Prostate gland (tissue), 2 donors: ENCODE data around the gene NAT10. TPM values are rescaled to one million over a fixed set of nuclear protein-coding genes. Genes with fewer than 3 reads are reported as not detected.
A peak's percentile ranks its signal among the peaks of the same experiment; 100 is the strongest.
"Not testable (repeated sequence)": the region's sequence is repeated elsewhere in the genome, so short reads cannot be mapped to it uniquely, and the experiment has no call there.

Experiments used
- DNase-seq: peaks from one replicate; pipeline ENCODE4 v3.0.0-alpha.2; 2019; ENCODE audit warnings: low spot score
- H3K27ac ChIP-seq, 2 donors: fragments of 200-600 bp; sonication (generic); 2 replicates each; pipeline ENCODE4 v1.5.1; 2017 to 2019
- H3K27me3 ChIP-seq: fragments of 200-600 bp; sonication (generic); replicated peaks from 2 replicates; pipeline ENCODE4 v1.5.1; 2019; ENCODE audit not compliant: insufficient read depth
- H3K36me3 ChIP-seq, 2 donors: fragments of 200-600 bp; sonication (generic); 1 replicate in 1 of 2; 2 replicates in 1 of 2; pipeline versions ENCODE4 v1.5.1 to v1.8.1; 2017 to 2019
- H3K4me1 ChIP-seq: fragments of 200-600 bp; sonication (generic); replicated peaks from 2 replicates; pipeline ENCODE4 v1.5.1; 2019
- H3K4me3 ChIP-seq, 2 donors: fragments of 200-600 bp; sonication (generic); 2 replicates each; pipeline ENCODE4 v1.5.1; 2017 to 2019
- H3K9me3 ChIP-seq: fragments of 200-600 bp; sonication (generic); 2 replicates; pipeline ENCODE4 v1.5.1; 2017
- CTCF ChIP-seq, 4 experiments: fragments of 200-600 bp in 2 of 4; fragments of 450-650 bp in 2 of 4; sonication (generic) in 2 of 4; IDR thresholded peaks; 1 replicate in 3 of 4; 2 replicates in 1 of 4; pipeline ENCODE4 v1.5.1; 2016 to 2019; ENCODE audit warnings: antibody characterized with exemption in 4 of 4, mild to moderate bottlenecking in 2 of 4, moderate library complexity in 2 of 4
- POLR2A ChIP-seq: fragments of 450-650 bp; IDR thresholded peaks from one replicate; pipeline ENCODE4 v1.6.1; 2016; ENCODE audit warnings: antibody characterized with exemption, mild to moderate bottlenecking
- POLR2AphosphoS5 ChIP-seq: sonication (generic); formaldehyde crosslinking; IDR thresholded peaks from one replicate; pipeline ENCODE4 v1.6.1; 2017; ENCODE audit warnings: antibody characterized with exemption
- WGBS: methylation state at CpG from one replicate; pipeline ENCODE4 v1.1.5; 2018; 5-methylcytosine and 5-hydroxymethylcytosine counted together
- intact Hi-C: fragments of 100-400 bp; cut with DNase I; formaldehyde crosslinking; loops from one replicate; pipeline ENCODE4 v1.14.2; 2022
- total RNA-seq, 2 donors: library from RNA; depleted of rRNA; stranded (reverse); fragments of >200 nt; gene quantifications; one replicate each; pipeline ENCODE4 v1.1.0, GENCODE V29; 2016

Gene NAT10
- total RNA-seq, 2 donors from 2014 or later: 21.9 to 34.7 TPM

DNA sequence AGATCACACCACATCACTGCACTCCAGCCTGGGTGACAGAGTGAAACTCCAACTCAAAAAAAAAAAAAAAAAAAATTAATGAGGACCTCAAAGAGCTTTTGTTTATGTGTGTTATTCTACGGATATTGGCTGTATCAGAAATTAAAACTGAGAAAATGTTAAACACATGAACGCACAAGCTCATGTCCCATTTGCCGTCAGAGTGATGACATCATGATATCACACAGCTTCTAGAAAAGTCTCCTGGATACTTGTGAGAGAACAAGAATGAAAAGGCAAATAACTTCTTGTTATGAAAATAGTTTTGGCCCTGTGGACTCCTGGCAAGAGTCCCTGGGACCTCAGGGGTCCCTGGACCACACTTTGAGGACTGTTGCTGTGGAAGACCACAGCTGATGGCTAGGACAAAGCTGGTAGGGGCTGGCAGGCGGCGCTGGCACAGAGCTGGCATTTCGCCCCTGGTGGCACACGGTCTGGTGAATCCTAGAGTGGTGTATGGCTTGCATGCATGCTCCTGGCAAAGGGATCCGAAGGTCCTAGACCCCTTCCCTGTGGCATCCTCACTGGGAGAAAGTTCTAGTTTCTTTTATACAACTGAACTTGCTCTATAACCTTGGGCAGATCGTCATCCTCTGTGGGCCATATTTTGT, 73.7 kb downstream of the NAT10 start:
- no peak for DNase-seq
- Histone ChIP-seq H3K4me3 (no peak overlapping the region), H3K4me1 (peaks cover 7% of the 10 kb centered on the region), H3K36me3 (no peaks in the 10 kb centered on the region), H3K27me3 (no peaks in the 10 kb centered on the region), H3K9me3 (no peaks in the 10 kb centered on the region), H3K27ac (no peak overlapping the region)
- intact Hi-C loops: loop anchor here (10.0 kb wide), 1 partner anchor 184 kb away; no protein-coding TSS in a partner anchor
- TF ChIP-seq POLR2AphosphoS5: no peak
- no peak for TF ChIP-seq CTCF (IDR thresholded peaks at IDR 0.05)
- no peak for TF ChIP-seq POLR2A
- 66% methylated on average over 9 of the region's 9 CpGs for WGBS

DNA sequence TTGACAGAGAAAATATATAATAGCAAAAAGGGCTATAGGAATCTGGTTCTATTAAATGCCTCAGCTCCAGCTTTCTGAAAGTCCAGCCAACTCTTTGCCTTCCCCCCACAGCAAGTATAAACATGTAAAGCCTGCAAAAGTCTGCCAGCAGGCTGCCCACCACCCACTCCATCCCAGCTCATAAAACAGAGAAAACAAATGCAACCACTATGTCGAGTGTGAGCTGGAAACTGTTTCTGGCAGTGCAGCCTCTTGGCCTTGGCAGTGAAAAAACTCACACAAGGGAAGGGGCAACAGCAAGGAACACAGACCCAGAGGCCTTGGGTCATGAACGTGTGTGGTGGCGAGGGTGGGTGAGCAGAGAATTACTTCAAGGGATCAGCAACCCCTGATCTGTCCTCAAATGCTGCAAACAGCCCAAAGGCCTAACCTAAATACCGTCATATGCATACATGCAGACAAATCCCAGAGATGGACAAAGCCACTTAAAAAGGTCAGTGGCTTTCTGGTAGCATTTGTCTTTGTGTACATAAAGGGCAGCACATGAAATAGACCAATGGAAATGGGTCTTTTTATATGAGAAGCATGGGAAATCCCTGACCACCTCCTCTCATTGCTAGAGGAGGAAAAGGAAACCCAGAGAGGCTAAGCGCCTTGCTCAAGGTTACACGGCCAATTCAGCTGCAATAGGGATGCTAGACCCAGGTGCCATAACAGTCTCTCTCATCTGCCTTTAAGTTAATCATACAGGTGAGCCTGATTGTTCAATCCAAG, 74.8 kb downstream of the NAT10 start:
- peak; percentile 12 for TF ChIP-seq POLR2AphosphoS5
- no peak for TF ChIP-seq CTCF (IDR thresholded peaks at IDR 0.05)
- no peaks in the 10 kb centered on the region for H3K27me3 ChIP-seq
- H3K4me3 ChIP-seq: no peak overlapping the region
- H3K27ac ChIP-seq: no peak overlapping the region
- intact Hi-C loops: no loop called here
- H3K36me3 ChIP-seq: no peaks in the 10 kb centered on the region
- no peaks in the 10 kb centered on the region for H3K9me3 ChIP-seq
- no peak for DNase-seq
- H3K4me1 ChIP-seq: peaks cover 7% of the 10 kb centered on the region
- WGBS: 58% methylated on average over 6 of the region's 6 CpGs

- H3K4me1 ChIP-seq, intact Hi-C loops, H3K27me3 ChIP-seq, H3K27ac ChIP-seq, H3K4me3 ChIP-seq, H3K9me3 ChIP-seq, DNase-seq, H3K36me3 ChIP-seq: not testable (repeated sequence)
- WGBS: 72% methylated on average over 5 of the region's 5 CpGs
Measured at GRCh38 chr11:34180814-34181165, 75.4 kb downstream of the NAT10 start.

GRCh38 chr11:34181251-34181650, 75.8 kb downstream of the NAT10 start:
- DNase-seq: no peak
- Histone ChIP-seq H3K9me3 (no peaks in the 10 kb centered on the region), H3K27ac (no peak overlapping the region), H3K4me1 (peaks cover 7% of the 10 kb centered on the region), H3K4me3 (no peak overlapping the region), H3K27me3 (no peaks in the 10 kb centered on the region), H3K36me3 (no peaks in the 10 kb centered on the region)
- intact Hi-C loops: no loop called here
- 27% methylated on average over 1 of the region's 5 CpGs for WGBS
- TF ChIP-seq POLR2AphosphoS5: no peak
- no peak for TF ChIP-seq CTCF (IDR thresholded peaks at IDR 0.05)
- TF ChIP-seq POLR2A: no peak

DNA sequence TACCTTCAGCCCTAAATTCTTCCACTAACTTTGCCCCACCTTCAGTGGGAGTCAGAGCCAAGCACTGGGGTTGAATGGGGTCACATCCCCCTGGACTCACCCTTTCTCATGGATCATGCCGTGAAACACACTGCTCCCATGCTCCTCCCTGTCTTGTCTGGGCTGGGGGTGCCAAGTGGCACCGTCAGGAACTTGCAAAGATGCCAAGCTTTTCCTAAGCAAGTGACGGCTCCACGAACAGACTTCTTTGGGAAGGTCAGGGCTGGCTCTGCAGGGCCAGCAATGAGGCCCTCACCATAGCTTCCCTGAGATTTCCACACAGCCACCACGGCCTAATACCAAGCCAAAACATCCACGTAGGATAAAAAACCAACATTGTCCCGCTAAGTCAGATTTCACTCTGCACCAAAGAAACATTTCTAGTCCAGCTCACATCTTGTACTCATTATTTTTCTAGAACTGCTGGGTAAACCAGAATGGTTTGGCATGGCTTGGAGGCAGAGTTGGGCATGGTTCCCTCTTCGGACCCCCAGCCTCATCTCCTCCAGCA, 76.5 kb downstream of the NAT10 start:
- Histone ChIP-seq H3K36me3 (no peaks in the 10 kb centered on the region), H3K27me3 (no peaks in the 10 kb centered on the region), H3K9me3 (no peaks in the 10 kb centered on the region), H3K4me3 (no peak overlapping the region), H3K27ac (no peak overlapping the region), H3K4me1 (peaks cover 7% of the 10 kb centered on the region)
- no peak for DNase-seq
- TF ChIP-seq POLR2AphosphoS5 (no peak), POLR2A (no peak), CTCF (IDR thresholded peaks at IDR 0.05) (no peak)
- intact Hi-C loops: no loop called here
- WGBS: 77% methylated on average over 8 of the region's 8 CpGs
